Mesothelial cell of epicardium (in vitro differentiated cells): ENCODE results near the gene CYP39A1. TPM values are rescaled to one million over a fixed set of nuclear protein-coding genes. Genes with fewer than 3 reads are reported as not detected.

ENCODE experiments used
- DNase-seq, 2 experiments: peaks; one replicate each; pipeline ENCODE4 v3.0.0; 2021; ENCODE audit warnings: low spot score in 2 of 2; ENCODE audit not compliant: unreplicated experiment in 2 of 2
- H3K27ac Mint-ChIP-seq: 2 replicates; pipeline ENCODE4 v1.8.0; 2021; ENCODE audit warnings: mixed read lengths
- H3K27me3 Mint-ChIP-seq: 2 replicates; pipeline ENCODE4 v1.8.0; 2021; ENCODE audit warnings: low read depth, mixed read lengths
- H3K36me3 Mint-ChIP-seq: 2 replicates; pipeline ENCODE4 v1.8.0; 2021; ENCODE audit warnings: mixed read lengths
- H3K4me1 Mint-ChIP-seq: 2 replicates; pipeline ENCODE4 v1.8.0; 2021; ENCODE audit warnings: mixed read lengths
- H3K4me3 Mint-ChIP-seq: 2 replicates; pipeline ENCODE4 v1.8.0; 2021; ENCODE audit warnings: mild to moderate bottlenecking, moderate library complexity, mixed read lengths
- H3K9me3 Mint-ChIP-seq: 2 replicates; pipeline ENCODE4 v1.8.0; 2021; ENCODE audit warnings: mixed read lengths
- CTCF ChIP-seq: fragments of 200-600 bp; sonication (generic); IDR thresholded peaks from one replicate; pipeline ENCODE4 v1.5.0; 2021; ENCODE audit warnings: antibody characterized with exemption; ENCODE audit not compliant: unreplicated experiment
- total RNA-seq: library from RNA; stranded (reverse); gene quantifications from 3 replicates; pipeline ENCODE4 v1.2.1, GENCODE V29; 2021

Gene CYP39A1
- total RNA-seq, 1 donor from 2014 or later: 6.9 TPM

GRCh38 chr6:46538800-46539480 lies 113.7 kb downstream of the CYP39A1 start:
- Mint-ChIP-seq H3K4me3 (no peak overlapping the region), H3K4me1 (peaks cover 7% of the 10 kb centered on the region), H3K27ac (no peak overlapping the region), H3K27me3 (peaks cover 9% of the 10 kb centered on the region), H3K36me3 (peaks cover 9% of the 10 kb centered on the region), H3K9me3 (peaks cover 29% of the 10 kb centered on the region)
- DNase-seq: no peak
- no peak for TF ChIP-seq CTCF

GRCh38 chr6:46530896-46531295 lies 121.7 kb downstream of the CYP39A1 start:
- Mint-ChIP-seq H3K27me3 (peaks cover 4% of the 10 kb centered on the region), H3K4me1 (peaks cover 22% of the 10 kb centered on the region), H3K36me3 (no peaks in the 10 kb centered on the region), H3K27ac (no peak overlapping the region), H3K4me3 (no peak overlapping the region), H3K9me3 (peaks cover 8% of the 10 kb centered on the region)
- DNase-seq: no peak
- no peak for TF ChIP-seq CTCF

GRCh38 chr6:46528961-46529750 lies 123.5 kb downstream of the CYP39A1 start:
- no peak for TF ChIP-seq CTCF

GRCh38 chr6:46526607-46527006 lies 126.0 kb downstream of the CYP39A1 start:
- Mint-ChIP-seq H3K27ac (no peak overlapping the region), H3K27me3 (peaks cover 13% of the 10 kb centered on the region), H3K4me1 (peaks cover 22% of the 10 kb centered on the region), H3K36me3 (no peaks in the 10 kb centered on the region), H3K4me3 (no peak overlapping the region), H3K9me3 (no peaks in the 10 kb centered on the region)
- TF ChIP-seq CTCF: no peak
- no peak for DNase-seq

More at GRCh38 chr6:46528961-46529750, 123.5 kb downstream of the CYP39A1 start:
- H3K4me3 Mint-ChIP-seq: no peak overlapping the region
- peaks cover 22% of the 10 kb centered on the region for H3K4me1 Mint-ChIP-seq
- no peak for DNase-seq
- peaks cover 11% of the 10 kb centered on the region for H3K27me3 Mint-ChIP-seq
- H3K27ac Mint-ChIP-seq: no peak overlapping the region
- no peaks in the 10 kb centered on the region for H3K9me3 Mint-ChIP-seq
- no peaks in the 10 kb centered on the region for H3K36me3 Mint-ChIP-seq

GRCh38 chr6:46525583-46525982 lies 127.0 kb downstream of the CYP39A1 start:
- no peaks in the 10 kb centered on the region for H3K36me3 Mint-ChIP-seq
- no peak overlapping the region for H3K27ac Mint-ChIP-seq
- H3K4me1 Mint-ChIP-seq: peaks cover 20% of the 10 kb centered on the region
- H3K4me3 Mint-ChIP-seq: no peak overlapping the region
- peaks cover 13% of the 10 kb centered on the region for H3K27me3 Mint-ChIP-seq
- DNase-seq: no peak
- peaks cover 4% of the 10 kb centered on the region for H3K9me3 Mint-ChIP-seq
- no peak for TF ChIP-seq CTCF
